ENCODE measurements around the gene MB21D2. TPM values are rescaled to one million over a fixed set of nuclear protein-coding genes. Genes with fewer than 3 reads are reported as not detected.

MB21D2 gene
- total RNA-seq, 6 donors from 2014 or later = 4.6 to 8.0 (median 5.3) TPM

GRCh38 chr3:192957441-192958021 lies 39.9 kb upstream of the MB21D2 start:
- Histone ChIP-seq H3K4me3 (no peak overlapping the region), H3K9me3 (no peaks in the 10 kb centered on the region), H3K27ac (peak overlapping the region; percentile 13 to 66 (median 50)), H3K4me1 (peaks cover 0 to 12% (median 7%) of the 10 kb centered on the region in 4 donors), H3K36me3 (no peaks in the 10 kb centered on the region), H3K27me3 (no peaks in the 10 kb centered on the region)
- peak; percentile 84 to 96 for ATAC-seq (ENCODE audit: low FRiP score in 2 of 2)
- TF ChIP-seq POLR2AphosphoS5 (IDR thresholded peaks at IDR 0.05) (peak; percentile 42 to 86), CTCF (IDR thresholded peaks at IDR 0.05) (no peak), POLR2A (IDR thresholded peaks at IDR 0.05) (peak in 2 of 4 donors; percentile 4 to 44), EP300 (IDR thresholded peaks at IDR 0.05) (peak in 2 of 4 donors; percentile 22 to 66)
- DNase-seq = peak in 1 of 2 donors; percentile 55
- WGBS, 2 donors = 13 to 20% methylated on average over 6 of the region's 6 CpGs

GRCh38 chr3:192953926-192954325 lies 36.3 kb upstream of the MB21D2 start:
- H3K27ac ChIP-seq = no peak overlapping the region
- H3K4me3 ChIP-seq = no peak overlapping the region
- WGBS, 2 donors = 88 to 94% methylated on average over 5 of the region's 5 CpGs
- TF ChIP-seq POLR2A (IDR thresholded peaks at IDR 0.05) = no peak
- TF ChIP-seq EP300 (IDR thresholded peaks at IDR 0.05) = no peak
- TF ChIP-seq POLR2AphosphoS5 (IDR thresholded peaks at IDR 0.05) = no peak
- no peak for TF ChIP-seq CTCF (IDR thresholded peaks at IDR 0.05)
- H3K9me3 ChIP-seq = no peaks in the 10 kb centered on the region
- no peaks in the 10 kb centered on the region for H3K27me3 ChIP-seq
- H3K36me3 ChIP-seq = no peaks in the 10 kb centered on the region
- H3K4me1 ChIP-seq = peaks cover 0 to 12% (median 7%) of the 10 kb centered on the region in 4 donors
- DNase-seq (no peak), ATAC-seq (ENCODE audit: low FRiP score in 2 of 2) (no peak)

GRCh38 chr3:192947421-192947820 lies 29.8 kb upstream of the MB21D2 start:
- WGBS, 2 donors = 84 to 90% methylated on average over 1 of the region's 1 CpG
- no peaks in the 10 kb centered on the region for H3K4me1 ChIP-seq
- no peaks in the 10 kb centered on the region for H3K36me3 ChIP-seq
- TF ChIP-seq CTCF (IDR thresholded peaks at IDR 0.05) (no peak), POLR2AphosphoS5 (IDR thresholded peaks at IDR 0.05) (no peak), POLR2A (IDR thresholded peaks at IDR 0.05) (no peak), EP300 (IDR thresholded peaks at IDR 0.05) (no peak)
- DNase-seq (no peak), ATAC-seq (ENCODE audit: low FRiP score in 2 of 2) (no peak)
- no peak overlapping the region for H3K4me3 ChIP-seq
- H3K9me3 ChIP-seq = no peaks in the 10 kb centered on the region
- no peak overlapping the region for H3K27ac ChIP-seq
- H3K27me3 ChIP-seq = no peaks in the 10 kb centered on the region

GRCh38 chr3:192943393-192943792 lies 25.7 kb upstream of the MB21D2 start:
- H3K27ac ChIP-seq = no peak overlapping the region
- H3K4me1 ChIP-seq = no peaks in the 10 kb centered on the region
- no peak overlapping the region for H3K4me3 ChIP-seq
- DNase-seq (no peak), ATAC-seq (ENCODE audit: low FRiP score in 2 of 2) (peak in 1 of 2 donors; percentile 91)
- WGBS, 2 donors = 78 to 95% methylated on average over 2 of the region's 2 CpGs
- no peaks in the 10 kb centered on the region for H3K9me3 ChIP-seq
- no peaks in the 10 kb centered on the region for H3K27me3 ChIP-seq
- no peak for TF ChIP-seq POLR2AphosphoS5 (IDR thresholded peaks at IDR 0.05)
- TF ChIP-seq POLR2A (IDR thresholded peaks at IDR 0.05) = no peak
- TF ChIP-seq EP300 (IDR thresholded peaks at IDR 0.05) = no peak
- no peak for TF ChIP-seq CTCF (IDR thresholded peaks at IDR 0.05)
- H3K36me3 ChIP-seq = no peaks in the 10 kb centered on the region

- H3K36me3 ChIP-seq = no peaks in the 10 kb centered on the region
- DNase-seq = no peak
- no peaks in the 10 kb centered on the region for H3K27me3 ChIP-seq
- no peaks in the 10 kb centered on the region for H3K9me3 ChIP-seq
- no peak overlapping the region for H3K27ac ChIP-seq
- TF ChIP-seq CTCF (IDR thresholded peaks at IDR 0.05) = no peak
- 74 to 77% methylated on average over 2 of the region's 2 CpGs for WGBS, 2 donors
- H3K4me1 ChIP-seq = no peaks in the 10 kb centered on the region
- H3K4me3 ChIP-seq = no peak overlapping the region
- no peak for ATAC-seq (ENCODE audit: low FRiP score in 2 of 2)
Observed at GRCh38 chr3:192942625-192943024, 25.0 kb upstream of the MB21D2 start.

Data from upper lobe of left lung (tissue), 6 donors.